Activated CD8-positive, alpha-beta T cell treated with anti-CD3 and anti-CD28 coated beads for 36 hours (primary cell): ENCODE results near the gene XIRP1. TPM values are rescaled to one million over a fixed set of nuclear protein-coding genes. Genes with fewer than 3 reads are reported as not detected.

ENCODE experiments used
- ATAC-seq: fragments of 200-7000 bp; cut with Tn5 transposase; one replicate; pipeline ENCODE4 v1.10.0; 2021; ENCODE audit warnings: mild to moderate bottlenecking, moderate library complexity
- CTCF ChIA-PET: fragments of 350-600 bp; sonication (Branson Sonifier 250); formaldehyde crosslinking; loops from one replicate; lab custom pipeline; 2021; ENCODE audit warnings: antibody characterized with exemption; lab: Charles Lee
- POLR2A ChIA-PET: fragments of 350-600 bp; sonication (Branson Sonifier 250); formaldehyde crosslinking; loops from one replicate; lab custom pipeline; 2021; ENCODE audit warnings: antibody characterized with exemption; lab: Charles Lee
- DNase-seq: peaks from one replicate; pipeline ENCODE4 v3.0.0-alpha.2; 2020
- H3K27ac Mint-ChIP-seq: one replicate; pipeline ENCODE4 v1.8.0; 2021; ENCODE audit warnings: mild to moderate bottlenecking, mixed read lengths
- H3K27me3 Mint-ChIP-seq: one replicate; pipeline ENCODE4 v1.8.0; 2021; ENCODE audit warnings: mixed read lengths
- H3K36me3 Mint-ChIP-seq: one replicate; pipeline ENCODE4 v1.8.0; 2021; ENCODE audit warnings: low read depth, mixed read lengths
- H3K4me1 Mint-ChIP-seq: one replicate; pipeline ENCODE4 v1.8.0; 2021; ENCODE audit warnings: low read depth, mixed read lengths
- H3K4me3 Mint-ChIP-seq: one replicate; pipeline ENCODE4 v1.8.0; 2021; ENCODE audit warnings: mild to moderate bottlenecking, moderate library complexity, mixed read lengths
- H3K9me3 Mint-ChIP-seq: one replicate; pipeline ENCODE4 v1.8.0; 2021; ENCODE audit warnings: mixed read lengths
- CTCF ChIP-seq: fragments of 200-600 bp; IDR thresholded peaks from one replicate; pipeline ENCODE4 v1.8.0; 2022; ENCODE audit warnings: antibody characterized with exemption, mild to moderate bottlenecking
- intact Hi-C: fragments of 100-400 bp; cut with micrococcal nuclease; formaldehyde crosslinking; loops from one replicate; pipeline ENCODE4 v1.10.0; 2022
- total RNA-seq, 2 experiments: library from RNA; stranded (reverse); gene quantifications; one replicate each; pipeline ENCODE4 v1.2.3, GENCODE V29; 2021

The XIRP1 gene
- 1 to 10 TPM; 2.5 TPM for total RNA-seq

GRCh38 chr3:39192490-39193092 is at the start of gene XIRP1:
Gene XIRP1 (minus strand): TSS chr3:39192595. CDS start chr3:39189445, 3,150 bp downstream.
- no peaks in the 10 kb centered on the region for H3K36me3 Mint-ChIP-seq
- H3K4me3 Mint-ChIP-seq = peak within 1 kb of the TSS; percentile 21
- DNase-seq = peak; percentile 77
- intact Hi-C loops = loop anchor here (10.0 kb wide), 1 partner anchor 182 kb away; no protein-coding TSS in a partner anchor
- H3K9me3 Mint-ChIP-seq = peaks cover 3% of the 10 kb centered on the region
- H3K4me1 Mint-ChIP-seq = peaks cover 29% of the 10 kb centered on the region
- POLR2A ChIA-PET = interaction anchor here (1.2 to 2.6 kb wide), 8 partner anchors 9 to 95 kb away, joined by 3 to 8 read pairs (median 4); no protein-coding TSS in a partner anchor
- H3K27me3 Mint-ChIP-seq = peaks cover 2% of the 10 kb centered on the region
- H3K27ac Mint-ChIP-seq = peak within 1 kb of the TSS; percentile 43
- ATAC-seq = peak; percentile 94
- no peak for TF ChIP-seq CTCF
- CTCF ChIA-PET = interaction anchor here (0.7 to 18.8 kb wide), 9 partner anchors 8 to 184 kb away, joined by 3 to 754 read pairs (median 4); no protein-coding TSS in a partner anchor

DNA sequence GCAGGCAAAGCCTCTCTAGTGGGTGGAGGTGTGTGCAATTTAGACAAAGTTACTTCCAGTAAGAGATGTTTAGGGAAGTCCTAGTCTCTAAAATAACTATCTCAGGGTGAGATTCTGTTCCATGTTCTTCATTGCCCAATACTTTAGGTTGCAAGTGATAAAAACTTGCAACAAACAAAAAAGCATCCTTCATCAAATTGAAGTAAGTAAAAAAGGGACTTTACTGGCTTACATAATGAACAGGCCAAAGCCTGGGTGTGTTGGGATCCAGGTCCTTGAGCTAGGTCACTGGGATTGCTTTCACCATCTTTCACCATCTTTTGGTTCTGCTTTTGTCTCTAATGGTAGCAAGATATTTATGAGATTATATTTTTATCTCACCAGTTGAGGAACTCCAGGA is 49.2 kb upstream of the XIRP1 start:
- CTCF ChIA-PET = interaction anchor here (1.9 kb wide), 1 partner anchor 47 kb away, joined by 8 read pairs; no protein-coding TSS in a partner anchor
- intact Hi-C loops = no loop called here

GRCh38 chr3:39237027-39237426 is 44.6 kb upstream of the XIRP1 start:
- H3K36me3 Mint-ChIP-seq = no peaks in the 10 kb centered on the region
- no peak overlapping the region for H3K27ac Mint-ChIP-seq
- H3K9me3 Mint-ChIP-seq = no peaks in the 10 kb centered on the region
- no peak overlapping the region for H3K4me3 Mint-ChIP-seq
- peaks cover 8% of the 10 kb centered on the region for H3K27me3 Mint-ChIP-seq
- DNase-seq = no peak
- ChIA-PET POLR2A (no interaction called here), CTCF (interaction anchor here (2.2 kb wide), 1 partner anchor 51 kb away, joined by 6 read pairs; no protein-coding TSS in a partner anchor)
- ATAC-seq = no peak
- no peak for TF ChIP-seq CTCF
- peaks cover 14% of the 10 kb centered on the region for H3K4me1 Mint-ChIP-seq
- intact Hi-C loops = no loop called here

More for the DNA sequence above, 49.2 kb upstream of the XIRP1 start:
- Mint-ChIP-seq H3K27me3 (peaks cover 2% of the 10 kb centered on the region), H3K36me3 (no peaks in the 10 kb centered on the region), H3K4me3 (no peak overlapping the region), H3K4me1 (no peaks in the 10 kb centered on the region), H3K27ac (no peak overlapping the region), H3K9me3 (no peaks in the 10 kb centered on the region)
- POLR2A ChIA-PET = no interaction called here
- ATAC-seq (no peak), DNase-seq (no peak)
- TF ChIP-seq CTCF = no peak

- ChIA-PET POLR2A (interaction anchor here (1.3 kb wide), 1 partner anchor 17 kb away, joined by 3 read pairs; no protein-coding TSS in a partner anchor), CTCF (interaction anchor here (0.8 to 2.1 kb wide), 8 partner anchors 8 to 53 kb away, joined by 3 to 15 read pairs (median 3); no protein-coding TSS in a partner anchor)
- H3K9me3 Mint-ChIP-seq = no peaks in the 10 kb centered on the region
- no peak overlapping the region for H3K4me3 Mint-ChIP-seq
- H3K36me3 Mint-ChIP-seq = no peaks in the 10 kb centered on the region
- ATAC-seq = peak; percentile 96
- H3K27me3 Mint-ChIP-seq = peaks cover 7% of the 10 kb centered on the region
- DNase-seq = peak; percentile 46
- peaks cover 14% of the 10 kb centered on the region for H3K4me1 Mint-ChIP-seq
- intact Hi-C loops = no loop called here
- peak overlapping the region; percentile 64 for H3K27ac Mint-ChIP-seq
- no peak for TF ChIP-seq CTCF
Observed at GRCh38 chr3:39234651-39235050, 42.3 kb upstream of the XIRP1 start.

GRCh38 chr3:39232859-39233258 is 40.5 kb upstream of the XIRP1 start:
- no peak for TF ChIP-seq CTCF
- peaks cover 6% of the 10 kb centered on the region for H3K27me3 Mint-ChIP-seq
- ATAC-seq (no peak), DNase-seq (no peak)
- H3K4me3 Mint-ChIP-seq = no peak overlapping the region
- intact Hi-C loops = no loop called here
- ChIA-PET POLR2A (no interaction called here), CTCF (interaction anchor here (0.9 to 2.1 kb wide), 3 partner anchors 43 to 60 kb away, joined by 3 to 15 read pairs (median 6); no protein-coding TSS in a partner anchor)
- H3K4me1 Mint-ChIP-seq = peaks cover 14% of the 10 kb centered on the region
- H3K36me3 Mint-ChIP-seq = no peaks in the 10 kb centered on the region
- H3K9me3 Mint-ChIP-seq = no peaks in the 10 kb centered on the region
- no peak overlapping the region for H3K27ac Mint-ChIP-seq
